MM.1S (cell line): ENCODE measurements around the gene EIPR1.
"Not testable (repeated sequence)": the region's sequence is repeated elsewhere in the genome, so short reads cannot be mapped to it uniquely, and the experiment has no call there.

ENCODE experiments used
- DNase-seq: peaks from one replicate; pipeline ENCODE4 v3.0.0-alpha.2; 2015
- H2AFZ ChIP-seq: fragments of 300-600 bp; sonication (generic); 2 replicates; pipeline ENCODE4 v1.6.0; 2016; ENCODE audit warnings: antibody characterized with exemption, low read length
- H3F3A ChIP-seq: fragments of 300-600 bp; sonication (generic); 2 replicates; pipeline ENCODE4 v1.6.1; 2016; ENCODE audit warnings: mild to moderate bottlenecking, antibody characterized with exemption, low read length, moderate library complexity, mixed read lengths; ENCODE audit not compliant: insufficient read depth
- H3K27ac ChIP-seq: fragments of 300-600 bp; sonication (generic); 2 replicates; pipeline ENCODE4 v1.5.1; 2016; ENCODE audit warnings: mild to moderate bottlenecking, low read length
- H3K27me3 ChIP-seq: fragments of 300-600 bp; sonication (generic); replicated peaks from 2 replicates; pipeline ENCODE4 v1.6.0; 2016; ENCODE audit warnings: low read length; ENCODE audit not compliant: insufficient read depth
- H3K36me3 ChIP-seq: fragments of 300-600 bp; sonication (generic); replicated peaks from 2 replicates; pipeline ENCODE4 v1.6.1; 2016; ENCODE audit warnings: mild to moderate bottlenecking, low read length, mixed read lengths; ENCODE audit not compliant: insufficient read depth
- H3K4me1 ChIP-seq: fragments of 300-600 bp; sonication (generic); 2 replicates; pipeline ENCODE4 v1.6.1; 2016; ENCODE audit warnings: low read length, mixed read lengths
- H3K4me2 ChIP-seq: fragments of 300-600 bp; sonication (generic); 2 replicates; pipeline ENCODE4 v1.6.0; 2016; ENCODE audit warnings: low read depth, low read length
- H3K4me3 ChIP-seq: fragments of 300-600 bp; sonication (generic); 2 replicates; pipeline ENCODE4 v1.5.1; 2016; ENCODE audit warnings: low read length, mixed read lengths
- H3K79me2 ChIP-seq: fragments of 300-600 bp; sonication (generic); 2 replicates; pipeline ENCODE4 v1.6.1; 2016; ENCODE audit warnings: mixed run types, low read length, mixed read lengths
- H3K9ac ChIP-seq: fragments of 300-600 bp; sonication (generic); 2 replicates; pipeline ENCODE4 v1.6.1; 2016; ENCODE audit warnings: low read length, mixed read lengths
- H3K9me2 ChIP-seq: fragments of 300-600 bp; sonication (generic); replicated peaks from 2 replicates; pipeline ENCODE4 v1.6.1; 2016; ENCODE audit warnings: mild to moderate bottlenecking, low read length, mixed read lengths; ENCODE audit not compliant: insufficient read depth
- H3K9me3 ChIP-seq: fragments of 300-600 bp; sonication (generic); replicated peaks from 2 replicates; pipeline ENCODE4 v1.6.1; 2016; ENCODE audit warnings: mild to moderate bottlenecking, low read length, mixed read lengths; ENCODE audit not compliant: insufficient read depth
- H4K20me1 ChIP-seq: fragments of 300-600 bp; sonication (generic); 2 replicates; pipeline ENCODE4 v1.6.1; 2016; ENCODE audit warnings: mild to moderate bottlenecking, low read length, moderate library complexity, mixed read lengths; ENCODE audit not compliant: insufficient read depth
- CTCF ChIP-seq: fragments of 300-600 bp; sonication (generic); IDR thresholded peaks from 2 replicates; pipeline ENCODE4 v1.5.1; 2016; ENCODE audit warnings: antibody characterized with exemption, low read length, mixed read lengths
- EZH2 ChIP-seq: fragments of 300-600 bp; sonication (generic); optimal IDR thresholded peaks from 2 replicates; pipeline ENCODE3; 2017; ENCODE audit warnings: low read depth, mild to moderate bottlenecking, antibody characterized with exemption, low read length, mixed read lengths
- EZH2phosphoT487 ChIP-seq: fragments of 300-600 bp; sonication (generic); IDR thresholded peaks from 2 replicates; pipeline ENCODE4 v1.6.1; 2018; ENCODE audit warnings: antibody characterized with exemption, low read length

Gene EIPR1

GRCh38 chr2:3200420-3200939 lies 177.1 kb downstream of the EIPR1 start:
- H3K9ac ChIP-seq: no peak overlapping the region
- no peaks in the 10 kb centered on the region for H3K27me3 ChIP-seq
- H3K27ac ChIP-seq: no peak overlapping the region
- TF ChIP-seq CTCF: no peak
- no peak for TF ChIP-seq EZH2
- TF ChIP-seq EZH2phosphoT487: no peak
- no peaks in the 10 kb centered on the region for H3K9me3 ChIP-seq
- no peaks in the 10 kb centered on the region for H3K4me1 ChIP-seq
- no peak for DNase-seq
- H3K4me2 ChIP-seq: no peak overlapping the region
- no peak overlapping the region for H2AFZ ChIP-seq
- no peak overlapping the region for H3K4me3 ChIP-seq
- no peaks in the 10 kb centered on the region for H3K36me3 ChIP-seq
- H3K79me2 ChIP-seq: no peaks in the 10 kb centered on the region
- no peaks in the 10 kb centered on the region for H3K9me2 ChIP-seq
- H4K20me1 ChIP-seq: no peaks in the 10 kb centered on the region
- H3F3A ChIP-seq: no peaks in the 10 kb centered on the region

GRCh38 chr2:3199627-3200345 lies 177.8 kb downstream of the EIPR1 start:
- DNase-seq: no peak
- no peaks in the 10 kb centered on the region for H3K27me3 ChIP-seq
- H3K4me3 ChIP-seq: no peak overlapping the region
- H3K9ac ChIP-seq: no peak overlapping the region
- H4K20me1 ChIP-seq: no peaks in the 10 kb centered on the region
- no peak overlapping the region for H2AFZ ChIP-seq
- no peak overlapping the region for H3K27ac ChIP-seq
- no peaks in the 10 kb centered on the region for H3F3A ChIP-seq
- H3K4me1 ChIP-seq: no peaks in the 10 kb centered on the region
- H3K4me2 ChIP-seq: no peak overlapping the region
- no peaks in the 10 kb centered on the region for H3K9me3 ChIP-seq
- H3K9me2 ChIP-seq: no peaks in the 10 kb centered on the region
- H3K36me3 ChIP-seq: no peaks in the 10 kb centered on the region
- no peak for TF ChIP-seq CTCF
- no peak for TF ChIP-seq EZH2
- no peak for TF ChIP-seq EZH2phosphoT487
- H3K79me2 ChIP-seq: no peaks in the 10 kb centered on the region

- not testable (repeated sequence) for H3K79me2 ChIP-seq, H3K4me2 ChIP-seq, H4K20me1 ChIP-seq
These were observed 178.9 kb downstream of the EIPR1 start for GRCh38 chr2:3198671-3199192.

GRCh38 chr2:3198119-3198518 lies 179.5 kb downstream of the EIPR1 start:
- no peak for TF ChIP-seq EZH2phosphoT487
- no peak for TF ChIP-seq CTCF
- no peak for TF ChIP-seq EZH2
- Histone ChIP-seq H3K9ac (no peak overlapping the region), H3K36me3 (no peaks in the 10 kb centered on the region), H3K27ac (no peak overlapping the region), H3K4me2 (no peak overlapping the region), H3K9me2 (no peaks in the 10 kb centered on the region), H3K4me1 (no peaks in the 10 kb centered on the region), H3F3A (no peaks in the 10 kb centered on the region), H3K79me2 (no peaks in the 10 kb centered on the region), H3K27me3 (no peaks in the 10 kb centered on the region), H3K4me3 (no peak overlapping the region), H4K20me1 (no peaks in the 10 kb centered on the region), H2AFZ (no peak overlapping the region), H3K9me3 (no peaks in the 10 kb centered on the region)
- DNase-seq: no peak

More at GRCh38 chr2:3198671-3199192, 178.9 kb downstream of the EIPR1 start:
- not testable (repeated sequence) for H2AFZ ChIP-seq, H3K27me3 ChIP-seq, H3K9me3 ChIP-seq, H3K27ac ChIP-seq, DNase-seq, H3K4me3 ChIP-seq, H3K4me1 ChIP-seq, H3K36me3 ChIP-seq, H3K9me2 ChIP-seq, H3F3A ChIP-seq, H3K9ac ChIP-seq
